Activated naive CD4-positive, alpha-beta T cell treated with anti-CD3 and anti-CD28 coated beads, Interleukin-2, amount 50 U/mL, for 24 hours (primary cell): ENCODE results near the gene QRICH1.

Experiments
- H3K27ac Mint-ChIP-seq: one replicate; pipeline ENCODE4 v1.8.0; 2021; ENCODE audit warnings: mild to moderate bottlenecking, mixed read lengths
- H3K27me3 Mint-ChIP-seq: one replicate; pipeline ENCODE4 v1.8.0; 2021; ENCODE audit warnings: mixed read lengths
- H3K36me3 Mint-ChIP-seq: one replicate; pipeline ENCODE4 v1.8.0; 2021; ENCODE audit warnings: mixed read lengths
- H3K4me1 Mint-ChIP-seq: one replicate; pipeline ENCODE4 v1.8.0; 2021; ENCODE audit warnings: mixed read lengths
- H3K4me3 Mint-ChIP-seq: one replicate; pipeline ENCODE4 v1.8.0; 2021; ENCODE audit warnings: mild to moderate bottlenecking, mixed read lengths
- H3K9me3 Mint-ChIP-seq: one replicate; pipeline ENCODE4 v1.8.0; 2021; ENCODE audit warnings: mixed read lengths

The QRICH1 gene

DNA sequence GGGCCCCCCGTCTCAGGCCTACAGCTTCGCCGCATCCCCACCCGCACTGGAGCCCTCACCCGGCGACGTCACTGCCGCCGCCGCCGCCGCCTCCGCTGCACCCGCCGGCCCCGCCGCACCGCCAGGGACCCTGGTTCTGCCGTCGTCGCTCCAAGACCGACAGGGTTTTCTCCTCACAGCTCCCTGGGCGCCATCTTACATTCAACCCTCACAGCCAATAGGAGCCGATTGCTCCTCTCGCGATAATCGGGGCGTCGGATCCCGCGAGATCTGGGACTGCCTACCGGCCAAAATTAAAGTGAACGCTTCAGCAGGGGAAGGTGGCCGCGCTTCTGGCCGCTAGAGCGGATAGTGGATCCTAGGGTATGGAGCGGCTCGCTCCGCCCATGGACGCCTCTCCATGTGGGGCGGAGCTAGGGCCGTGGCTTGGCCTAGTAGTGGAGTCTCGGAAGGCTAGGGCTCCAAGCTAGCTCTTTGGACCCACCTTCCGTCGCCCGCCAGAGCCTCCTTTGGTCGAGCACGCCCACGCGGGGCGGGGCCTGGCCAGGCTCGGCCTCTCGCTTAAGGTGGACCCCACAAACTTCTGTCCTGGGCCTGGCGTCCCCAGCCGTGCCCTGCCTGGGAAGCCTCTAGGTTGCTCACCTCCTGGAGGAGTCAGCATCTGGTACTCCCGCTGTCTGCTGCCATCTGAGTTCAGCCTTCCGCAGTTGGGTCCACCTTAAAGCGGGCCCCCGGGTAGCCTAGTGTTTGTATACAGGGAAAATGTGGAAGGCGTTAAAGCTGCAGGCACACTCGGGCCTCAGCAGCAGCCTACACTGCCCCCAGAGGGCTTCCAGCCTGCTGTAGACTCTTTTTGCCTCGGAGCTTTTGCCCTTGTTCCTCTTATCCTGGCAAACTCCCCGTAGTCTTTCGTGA lies at the start of gene QRICH1:
Gene QRICH1 (minus strand): TSS at position 219 of the 915 bp plus-strand sequence. CDS start 17,054 bp downstream, outside the sequence.
- Mint-ChIP-seq H3K36me3 (peaks cover 2% of the 10 kb centered on the region), H3K27me3 (no peaks in the 10 kb centered on the region), H3K4me3 (peak within 1 kb of the TSS; percentile 95), H3K9me3 (no peaks in the 10 kb centered on the region), H3K27ac (peak within 1 kb of the TSS; percentile 97), H3K4me1 (peaks cover 30% of the 10 kb centered on the region)

DNA sequence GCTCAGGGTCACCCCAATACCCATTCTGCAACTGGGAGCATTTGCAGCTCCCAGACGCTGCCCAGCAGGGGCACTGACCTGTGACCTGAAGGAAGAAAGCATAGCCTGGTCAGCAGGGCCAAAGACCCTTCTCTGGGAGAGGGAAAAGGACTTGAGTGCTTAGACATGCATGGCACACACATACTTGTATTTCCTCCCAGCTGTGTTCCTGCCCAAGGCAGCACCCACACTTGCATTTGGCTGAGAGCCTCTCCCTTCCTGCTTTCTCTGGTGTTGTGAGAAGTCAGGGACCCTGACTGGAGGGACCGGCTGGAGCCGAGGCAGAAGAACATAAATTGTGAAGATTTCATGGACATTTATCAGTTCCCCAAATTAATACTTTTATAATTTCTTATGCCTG lies 46.2 kb upstream of the QRICH1 start:
- Mint-ChIP-seq H3K9me3 (no peaks in the 10 kb centered on the region), H3K36me3 (no peaks in the 10 kb centered on the region), H3K4me1 (no peaks in the 10 kb centered on the region), H3K27me3 (peaks cover 3% of the 10 kb centered on the region), H3K4me3 (no peak overlapping the region), H3K27ac (no peak overlapping the region)

DNA sequence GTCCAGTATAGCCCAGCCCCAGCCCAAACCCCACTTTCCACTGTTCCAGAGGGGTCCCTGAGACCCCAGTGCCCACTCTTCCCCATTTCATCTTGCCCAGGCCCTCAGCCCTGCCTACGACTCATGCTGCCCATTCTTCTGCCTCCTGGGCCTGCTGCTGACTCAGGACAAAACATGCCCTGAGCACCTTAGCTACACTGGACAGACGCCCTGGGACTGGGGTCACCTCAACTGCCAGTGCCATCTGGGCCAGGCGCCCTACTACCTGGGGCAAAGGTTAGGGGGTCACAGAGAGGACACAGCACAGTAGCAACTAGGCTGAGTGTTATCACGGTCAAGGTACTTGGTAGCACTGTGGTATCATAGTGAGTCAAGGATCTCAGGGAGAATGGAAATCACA lies 41.6 kb upstream of the QRICH1 start:
- no peaks in the 10 kb centered on the region for H3K4me1 Mint-ChIP-seq
- no peak overlapping the region for H3K4me3 Mint-ChIP-seq
- H3K27ac Mint-ChIP-seq, result no peak overlapping the region
- H3K36me3 Mint-ChIP-seq, result no peaks in the 10 kb centered on the region
- no peaks in the 10 kb centered on the region for H3K9me3 Mint-ChIP-seq
- peaks cover 13% of the 10 kb centered on the region for H3K27me3 Mint-ChIP-seq

DNA sequence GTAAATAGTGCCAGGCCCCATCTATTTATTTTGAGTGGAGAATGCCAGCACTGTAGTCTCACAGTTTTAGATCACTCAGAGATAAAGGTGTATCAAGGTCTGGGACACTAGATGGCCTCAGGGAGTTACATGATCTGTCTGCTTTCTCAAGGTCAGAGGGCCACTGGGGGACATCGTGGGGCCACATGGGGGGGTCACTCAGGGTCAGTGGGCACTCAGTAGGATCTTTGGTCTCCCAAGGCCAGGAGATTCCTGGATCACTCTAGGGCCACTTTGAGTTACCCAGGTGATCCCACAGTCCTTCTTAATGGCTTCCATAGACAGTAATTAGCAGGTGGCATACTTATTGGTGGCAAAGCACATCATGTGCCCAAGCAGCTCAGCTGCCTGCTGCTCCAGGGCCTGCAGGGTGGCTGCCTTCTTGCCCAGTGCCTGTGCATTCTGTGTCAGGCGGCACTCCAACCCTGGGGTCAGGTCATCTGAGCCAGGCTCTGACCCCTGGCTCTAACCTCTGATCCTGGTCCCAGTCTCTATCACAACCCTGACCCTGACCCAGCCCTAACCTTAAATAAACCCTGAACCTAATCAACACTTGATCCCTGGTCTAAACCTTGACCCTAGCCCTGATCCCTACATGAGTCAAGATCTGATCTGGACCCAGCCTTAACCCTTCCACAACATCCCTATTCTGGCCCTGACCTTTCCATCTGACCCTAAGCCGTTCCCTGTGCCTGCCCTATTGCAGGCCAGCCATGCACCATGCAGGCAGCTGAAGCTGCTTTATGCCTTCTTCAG lies 40.8 kb upstream of the QRICH1 start:
- Mint-ChIP-seq H3K27me3 (peaks cover 13% of the 10 kb centered on the region), H3K9me3 (no peaks in the 10 kb centered on the region), H3K4me1 (no peaks in the 10 kb centered on the region), H3K36me3 (no peaks in the 10 kb centered on the region), H3K4me3 (no peak overlapping the region), H3K27ac (no peak overlapping the region)

DNA sequence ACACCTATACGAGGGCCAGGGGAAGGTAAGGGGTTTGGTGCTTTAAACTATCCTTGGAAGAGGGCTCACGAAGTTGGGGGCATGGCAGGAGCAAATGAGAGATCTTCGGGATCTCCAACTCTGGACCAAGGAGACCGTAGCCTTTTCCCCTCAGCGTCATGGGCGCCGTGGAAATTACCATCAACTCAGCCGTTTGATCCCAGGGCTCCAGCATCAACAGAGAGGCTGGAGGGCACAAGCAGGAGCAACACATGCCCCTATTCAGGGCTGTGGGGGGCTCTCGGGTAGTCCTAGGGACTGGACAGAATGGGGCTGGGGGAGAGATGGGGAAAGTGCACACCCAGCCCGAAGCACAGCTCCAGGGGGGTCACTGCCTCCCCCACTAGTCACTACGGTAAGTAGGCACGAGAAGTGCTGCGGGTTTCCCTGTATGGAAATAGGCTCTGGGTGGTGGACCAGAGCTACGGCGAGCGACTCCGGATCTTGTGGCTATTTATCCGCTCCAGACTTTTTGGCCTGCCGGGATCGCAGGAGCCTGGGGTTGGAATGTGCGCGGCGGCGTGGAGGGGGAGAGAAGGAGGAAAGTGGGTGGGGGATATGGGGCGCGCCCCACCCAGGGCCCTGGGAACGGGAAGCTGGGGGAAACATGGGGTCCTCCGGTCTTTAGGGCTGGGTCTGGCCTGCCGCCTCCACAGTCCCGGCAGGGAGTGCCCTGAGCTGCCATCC lies 39.5 kb upstream of the QRICH1 start:
- Mint-ChIP-seq H3K4me3 (no peak overlapping the region), H3K9me3 (no peaks in the 10 kb centered on the region), H3K4me1 (no peaks in the 10 kb centered on the region), H3K27ac (no peak overlapping the region), H3K36me3 (no peaks in the 10 kb centered on the region), H3K27me3 (peaks cover 13% of the 10 kb centered on the region)

- peaks cover 13% of the 10 kb centered on the region for H3K27me3 Mint-ChIP-seq
- no peaks in the 10 kb centered on the region for H3K36me3 Mint-ChIP-seq
- no peaks in the 10 kb centered on the region for H3K4me1 Mint-ChIP-seq
- H3K9me3 Mint-ChIP-seq, result no peaks in the 10 kb centered on the region
- no peak within 1 kb of the TSS for H3K27ac Mint-ChIP-seq
- no peak within 1 kb of the TSS for H3K4me3 Mint-ChIP-seq
Observed at GRCh38 chr3:49132437-49133225, 38.8 kb upstream of the QRICH1 start, which contains the start of gene LAMB2. Gene LAMB2 (minus strand): TSS chr3:49133050. CDS start chr3:49132867, 183 bp downstream.

DNA sequence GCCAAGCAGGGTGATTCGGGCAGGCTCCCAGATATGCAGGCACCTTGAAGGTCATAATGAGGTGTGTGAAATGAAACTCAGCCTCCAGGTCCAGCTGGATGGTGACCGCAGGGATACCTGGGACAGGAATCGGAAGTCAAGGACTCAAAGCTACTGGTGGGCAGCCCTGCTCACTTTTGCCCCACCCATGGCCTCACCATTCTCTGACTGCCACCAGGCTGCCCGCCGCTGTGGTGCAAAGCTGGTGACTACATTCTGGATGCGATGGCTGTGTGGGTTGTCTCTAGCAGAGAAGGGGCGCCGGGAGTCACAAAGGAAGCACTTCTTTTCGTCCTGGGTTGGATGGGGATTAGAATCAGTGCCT lies 38.2 kb upstream of the QRICH1 start:
- no peak overlapping the region for H3K4me3 Mint-ChIP-seq
- no peaks in the 10 kb centered on the region for H3K36me3 Mint-ChIP-seq
- H3K9me3 Mint-ChIP-seq, result no peaks in the 10 kb centered on the region
- no peaks in the 10 kb centered on the region for H3K4me1 Mint-ChIP-seq
- peaks cover 13% of the 10 kb centered on the region for H3K27me3 Mint-ChIP-seq
- no peak overlapping the region for H3K27ac Mint-ChIP-seq

DNA sequence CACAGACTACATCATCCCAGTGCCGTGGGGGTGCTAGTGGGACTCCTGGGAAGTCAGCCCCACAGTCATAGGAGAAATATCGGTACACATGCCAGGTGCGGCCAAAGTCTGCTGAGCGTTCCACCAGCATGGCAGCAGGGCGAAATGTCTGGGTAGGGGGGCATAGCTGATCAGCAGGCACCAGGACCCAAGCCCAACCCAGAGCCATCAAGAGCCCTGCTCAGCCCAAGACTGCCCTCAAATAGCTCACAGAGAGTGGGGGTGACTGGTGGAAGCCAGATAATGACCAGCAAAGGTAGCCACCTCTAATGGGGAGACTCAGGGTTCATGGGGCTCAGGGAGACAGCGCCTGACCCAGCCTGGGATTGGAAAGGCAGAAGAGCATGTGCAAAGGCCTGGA lies 37.7 kb upstream of the QRICH1 start:
- H3K27ac Mint-ChIP-seq, result no peak overlapping the region
- peaks cover 13% of the 10 kb centered on the region for H3K27me3 Mint-ChIP-seq
- H3K4me1 Mint-ChIP-seq, result no peaks in the 10 kb centered on the region
- no peaks in the 10 kb centered on the region for H3K36me3 Mint-ChIP-seq
- no peaks in the 10 kb centered on the region for H3K9me3 Mint-ChIP-seq
- no peak overlapping the region for H3K4me3 Mint-ChIP-seq

GRCh38 chr3:49131040-49131439 lies 37.2 kb upstream of the QRICH1 start:
- Mint-ChIP-seq H3K36me3 (no peaks in the 10 kb centered on the region), H3K4me3 (no peak overlapping the region), H3K27ac (no peak overlapping the region), H3K9me3 (no peaks in the 10 kb centered on the region), H3K4me1 (no peaks in the 10 kb centered on the region), H3K27me3 (peaks cover 13% of the 10 kb centered on the region)

DNA sequence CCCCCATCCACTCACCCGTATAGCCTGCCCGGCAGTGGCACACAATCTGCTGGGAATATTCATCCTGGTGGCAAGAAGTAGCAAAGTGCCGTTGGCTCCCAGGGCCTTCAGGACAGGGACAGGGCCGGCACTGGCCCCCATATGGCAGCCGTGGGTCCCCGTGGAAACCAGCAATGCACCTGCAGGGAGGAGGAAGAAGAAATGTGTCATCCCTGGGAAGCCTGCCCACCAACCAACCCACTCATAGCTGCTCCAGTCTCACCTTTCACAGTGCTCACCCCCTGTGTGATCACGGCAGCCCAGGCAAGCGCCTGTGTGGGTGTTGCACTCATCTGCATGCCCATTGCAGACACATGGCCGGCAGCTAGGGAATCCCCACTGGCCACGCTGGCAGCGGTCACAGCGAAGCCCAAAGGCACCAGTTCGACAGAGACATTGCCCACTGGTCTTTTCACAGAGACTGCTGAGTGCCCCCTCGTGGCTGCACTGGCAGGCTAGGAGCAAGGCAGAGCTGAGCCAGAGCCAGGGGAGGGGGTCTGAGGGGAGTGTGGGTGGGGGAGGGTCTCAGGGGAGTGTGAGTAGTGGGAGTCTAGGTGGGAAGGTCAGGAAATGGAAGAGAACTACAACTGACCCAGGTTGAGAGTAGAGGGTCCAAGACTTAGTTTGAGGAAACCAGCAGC lies 31.3 kb upstream of the QRICH1 start:
- no peak overlapping the region for H3K4me3 Mint-ChIP-seq
- peaks cover 4% of the 10 kb centered on the region for H3K4me1 Mint-ChIP-seq
- H3K27me3 Mint-ChIP-seq, result no peaks in the 10 kb centered on the region
- H3K9me3 Mint-ChIP-seq, result no peaks in the 10 kb centered on the region
- no peak overlapping the region for H3K27ac Mint-ChIP-seq
- H3K36me3 Mint-ChIP-seq, result no peaks in the 10 kb centered on the region

DNA sequence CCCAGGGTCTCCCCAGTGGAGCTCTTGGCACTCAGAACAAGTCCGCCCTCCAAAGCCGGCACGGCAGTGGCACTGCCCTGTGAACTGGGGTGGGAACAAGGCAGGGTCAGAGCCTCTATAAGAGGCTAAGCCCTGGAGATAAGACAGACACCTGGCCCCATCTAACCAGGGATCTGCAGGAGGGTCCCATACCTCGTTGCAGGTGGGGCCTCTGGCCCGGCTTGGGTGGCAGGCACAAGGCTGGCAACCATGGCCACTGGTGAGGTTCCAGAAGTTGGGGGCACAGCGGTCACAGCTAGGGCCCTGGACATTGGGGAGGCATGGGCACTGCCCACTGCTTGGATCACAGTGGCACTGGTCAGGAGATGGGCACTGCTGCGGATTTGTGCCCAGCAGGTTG lies 30.3 kb upstream of the QRICH1 start:
- Mint-ChIP-seq H3K9me3 (no peaks in the 10 kb centered on the region), H3K27me3 (no peaks in the 10 kb centered on the region), H3K36me3 (no peaks in the 10 kb centered on the region), H3K27ac (no peak overlapping the region), H3K4me3 (no peak overlapping the region), H3K4me1 (peaks cover 9% of the 10 kb centered on the region)

DNA sequence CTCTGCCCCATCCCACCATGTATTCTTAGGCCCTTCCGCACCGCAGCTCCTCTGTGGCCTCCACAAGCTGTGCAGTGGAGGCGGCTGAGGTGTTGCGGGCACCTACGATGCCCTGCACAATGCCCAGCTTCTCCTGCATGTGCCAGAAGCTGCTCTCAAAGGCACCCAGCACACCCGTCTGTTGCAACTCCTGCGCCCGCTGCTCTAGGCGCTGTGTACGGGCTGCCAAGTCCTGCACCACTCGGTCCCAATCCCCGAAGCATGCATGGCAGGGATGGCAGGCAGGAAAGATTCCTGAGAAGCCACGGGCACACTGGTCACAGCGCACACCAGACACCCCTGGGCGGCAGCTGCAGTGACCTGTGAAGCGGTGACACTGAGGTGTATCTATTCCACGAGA lies 29.8 kb upstream of the QRICH1 start:
- H3K36me3 Mint-ChIP-seq, result no peaks in the 10 kb centered on the region
- H3K4me3 Mint-ChIP-seq, result no peak overlapping the region
- no peak overlapping the region for H3K27ac Mint-ChIP-seq
- H3K9me3 Mint-ChIP-seq, result no peaks in the 10 kb centered on the region
- no peaks in the 10 kb centered on the region for H3K27me3 Mint-ChIP-seq
- peaks cover 15% of the 10 kb centered on the region for H3K4me1 Mint-ChIP-seq

GRCh38 chr3:49122886-49123545 lies 29.1 kb upstream of the QRICH1 start:
- Mint-ChIP-seq H3K27ac (no peak overlapping the region), H3K4me1 (peaks cover 16% of the 10 kb centered on the region), H3K4me3 (no peak overlapping the region), H3K27me3 (no peaks in the 10 kb centered on the region), H3K36me3 (no peaks in the 10 kb centered on the region), H3K9me3 (no peaks in the 10 kb centered on the region)

GRCh38 chr3:49122451-49122850 lies 28.6 kb upstream of the QRICH1 start:
- Mint-ChIP-seq H3K4me3 (no peak overlapping the region), H3K27ac (peak overlapping the region; percentile 70)

More at GRCh38 chr3:49122451-49122850, 28.6 kb upstream of the QRICH1 start:
- no peaks in the 10 kb centered on the region for H3K9me3 Mint-ChIP-seq
- H3K4me1 Mint-ChIP-seq, result peaks cover 21% of the 10 kb centered on the region
- no peaks in the 10 kb centered on the region for H3K27me3 Mint-ChIP-seq
- H3K36me3 Mint-ChIP-seq, result peaks cover 2% of the 10 kb centered on the region
